ENCODE results near the gene RAI1.

Gene RAI1

DNA sequence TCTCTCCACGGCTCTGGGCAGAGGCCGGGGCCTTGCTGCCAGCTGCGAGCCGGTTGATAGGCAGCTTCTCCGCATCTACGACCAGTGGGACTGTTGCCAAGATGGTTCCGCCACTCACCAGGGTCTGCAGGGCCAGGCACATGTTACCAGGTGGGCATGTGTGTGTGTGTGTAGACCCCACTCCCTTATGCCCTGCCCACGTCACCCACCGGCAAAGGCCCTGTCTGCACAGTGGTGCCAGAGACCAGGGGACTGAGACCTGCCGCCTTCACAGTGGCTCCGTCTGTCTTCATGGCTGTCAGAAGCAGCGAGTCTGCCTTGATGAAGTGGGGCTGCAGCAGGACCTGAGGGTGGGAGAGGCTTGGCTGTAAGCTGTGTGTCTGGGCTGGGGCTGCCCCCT lies 137.9 kb downstream of the RAI1 start:
- no peak for DNase-seq

GRCh38 chr17:17819561-17819995 lies 138.3 kb downstream of the RAI1 start:
- DNase-seq, result no peak

DNA sequence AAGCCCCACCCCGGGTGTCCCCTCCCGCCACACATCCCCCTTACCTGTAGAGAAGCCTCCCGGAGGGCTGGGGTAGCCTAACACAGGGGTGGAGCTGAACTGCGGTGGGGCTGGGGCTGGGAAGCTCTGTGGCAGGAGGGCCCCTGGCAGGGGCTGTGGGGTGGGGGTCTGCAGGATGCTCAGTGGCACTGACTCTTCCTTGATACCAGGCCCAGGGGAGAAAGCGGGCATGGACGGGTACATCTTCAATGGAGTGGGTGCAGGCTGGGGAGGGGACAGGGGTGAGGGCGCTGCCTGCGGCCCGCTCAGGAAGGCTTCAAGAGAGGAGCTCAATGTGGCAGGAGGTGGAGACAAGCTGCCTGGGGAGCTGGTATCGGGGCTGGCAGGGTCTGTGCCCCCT lies 138.8 kb downstream of the RAI1 start:
- DNase-seq, result no peak

DNA sequence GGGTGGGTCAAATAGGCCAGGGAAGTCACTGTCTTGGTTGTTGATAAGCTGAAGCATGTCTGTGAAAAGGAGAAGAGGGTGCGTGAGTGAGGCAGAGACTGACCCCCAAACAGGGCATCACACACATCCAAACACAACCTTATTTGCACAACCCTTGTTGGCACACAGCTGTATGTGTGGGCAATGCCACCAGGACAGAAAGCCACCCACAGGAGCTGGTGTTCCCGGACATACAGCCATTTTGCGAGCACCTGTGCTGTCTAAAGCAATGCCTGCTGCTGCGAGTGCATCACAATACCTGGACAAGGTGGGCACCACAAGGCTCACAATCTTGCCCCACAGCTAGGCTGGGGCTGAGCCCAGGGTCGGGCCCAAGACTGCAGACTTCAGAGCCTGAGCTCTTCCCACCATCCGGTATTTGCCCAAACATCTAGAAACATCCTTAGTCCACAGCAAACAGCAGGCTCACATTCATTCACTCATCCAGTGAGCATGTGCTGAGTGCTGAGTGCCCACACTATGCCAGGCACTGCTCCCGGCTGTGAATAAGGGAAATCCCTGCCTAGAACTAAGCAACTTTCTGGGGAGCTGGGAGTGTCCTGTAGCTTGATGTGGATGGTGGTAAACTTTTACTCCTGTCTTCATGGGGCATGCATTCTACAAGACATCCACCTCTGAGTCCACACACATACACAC lies 139.4 kb downstream of the RAI1 start:
- no peak for DNase-seq

- DNase-seq, result no peak
These were observed 140.9 kb downstream of the RAI1 start for GRCh38 chr17:17822189-17822588.

- DNase-seq, result no peak
These were observed 141.4 kb downstream of the RAI1 start for GRCh38 chr17:17822616-17823015.

- DNase-seq, result peak; percentile 71
These were observed 142.3 kb downstream of the RAI1 start for GRCh38 chr17:17823433-17824118.

- DNase-seq, result no peak
These were observed 143.0 kb downstream of the RAI1 start for GRCh38 chr17:17824119-17824782.

GRCh38 chr17:17824783-17825614 lies 143.7 kb downstream of the RAI1 start:
- DNase-seq, result no peak

DNA sequence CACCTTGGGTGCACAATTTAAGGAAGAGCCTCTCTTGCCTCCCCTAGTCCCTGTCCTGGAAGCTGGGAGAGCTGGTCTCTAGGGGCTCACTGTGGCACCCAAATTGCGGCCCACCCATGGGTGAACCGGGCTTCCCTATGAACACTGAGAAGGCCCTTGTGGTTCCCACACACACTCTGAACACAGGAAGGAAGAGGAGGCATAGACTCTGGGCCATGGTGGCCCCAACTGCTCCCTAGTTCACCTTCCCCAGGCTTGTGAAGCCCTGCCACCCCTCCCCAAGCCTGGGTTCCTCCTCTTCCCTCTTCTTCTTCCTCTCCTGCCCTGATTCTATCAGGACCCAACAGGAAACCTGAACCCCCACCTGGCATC lies 145.1 kb downstream of the RAI1 start:
- DNase-seq, result no peak

- no peak for DNase-seq
These were observed 145.9 kb downstream of the RAI1 start for GRCh38 chr17:17826942-17827785.

- DNase-seq, result no peak
These were observed 146.8 kb downstream of the RAI1 start for GRCh38 chr17:17827826-17828621.

DNA sequence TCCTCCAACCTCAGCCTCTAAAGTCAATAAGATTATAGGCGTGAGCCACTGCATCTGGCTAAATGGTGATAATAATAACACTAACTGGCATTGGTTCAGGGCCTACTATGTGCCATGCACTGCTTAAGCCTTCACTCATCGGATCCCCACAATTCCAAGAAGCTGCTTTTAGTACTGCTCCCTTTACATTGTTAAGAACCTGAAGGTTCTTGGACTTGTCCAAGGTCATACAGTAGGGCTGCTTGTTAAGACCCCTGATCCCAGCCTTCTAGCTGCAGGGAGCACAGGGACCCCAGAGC lies 149.0 kb downstream of the RAI1 start:
- DNase-seq, result no peak

GRCh38 chr17:17830740-17831207 lies 149.5 kb downstream of the RAI1 start:
- DNase-seq, result no peak

DNA sequence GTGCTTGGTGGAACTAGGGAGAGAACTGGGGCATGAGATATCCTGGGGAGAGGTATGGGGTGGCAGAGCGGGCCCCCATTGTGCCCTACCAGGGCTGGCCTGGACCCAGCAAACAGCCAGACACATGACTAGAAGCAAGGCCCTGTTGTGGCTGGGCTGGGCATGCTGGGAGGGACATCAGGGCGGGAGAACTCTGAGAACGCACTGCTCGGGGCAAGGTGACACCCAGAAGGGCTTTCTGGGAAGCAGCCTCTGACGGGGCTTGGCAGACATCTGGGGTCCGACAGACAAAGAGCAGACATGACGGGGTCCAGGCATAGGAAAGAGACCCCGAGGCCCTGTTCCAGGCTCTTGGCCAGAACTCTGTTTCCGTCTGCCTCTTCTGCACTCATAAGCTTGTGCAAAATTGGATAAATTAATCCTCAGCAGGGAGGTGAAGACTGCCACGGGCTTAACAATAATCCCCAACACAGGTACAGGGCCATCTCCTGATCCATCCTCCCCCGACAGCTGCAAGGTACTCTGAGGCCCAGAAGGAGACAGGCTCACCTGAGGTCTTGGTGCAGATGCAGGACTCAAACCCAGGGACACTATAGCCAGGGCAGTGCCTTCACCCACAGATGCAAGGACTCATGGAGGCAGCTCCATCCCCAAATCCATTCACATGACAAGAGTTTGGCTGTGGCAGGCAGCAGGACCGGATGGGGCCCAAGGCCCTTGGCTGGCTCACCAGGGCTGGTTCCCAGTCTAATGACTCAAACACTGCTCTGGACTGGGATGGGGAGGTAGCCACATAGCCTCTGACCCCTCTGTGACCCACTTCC lies 150.2 kb downstream of the RAI1 start:
- DNase-seq, result no peak

DNA sequence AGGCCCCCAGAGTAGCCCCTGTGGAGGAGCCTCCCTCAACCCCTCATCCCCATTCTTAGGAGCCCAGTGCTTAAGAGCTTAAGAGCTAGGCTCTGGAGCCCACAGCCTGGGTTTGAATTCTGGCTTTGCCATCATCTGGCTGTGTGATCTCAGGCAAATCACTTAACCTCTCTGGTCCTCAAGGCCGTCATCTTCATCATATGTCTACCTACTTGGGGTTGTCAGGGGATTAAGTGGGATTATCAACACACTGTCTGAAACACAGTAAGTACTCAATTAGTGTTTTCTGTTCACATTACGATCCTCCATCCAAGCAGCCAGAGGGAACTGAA lies 150.7 kb downstream of the RAI1 start:
- no peak for DNase-seq

GRCh38 chr17:17833658-17834357 lies 152.6 kb downstream of the RAI1 start:
- no peak for DNase-seq

DNA sequence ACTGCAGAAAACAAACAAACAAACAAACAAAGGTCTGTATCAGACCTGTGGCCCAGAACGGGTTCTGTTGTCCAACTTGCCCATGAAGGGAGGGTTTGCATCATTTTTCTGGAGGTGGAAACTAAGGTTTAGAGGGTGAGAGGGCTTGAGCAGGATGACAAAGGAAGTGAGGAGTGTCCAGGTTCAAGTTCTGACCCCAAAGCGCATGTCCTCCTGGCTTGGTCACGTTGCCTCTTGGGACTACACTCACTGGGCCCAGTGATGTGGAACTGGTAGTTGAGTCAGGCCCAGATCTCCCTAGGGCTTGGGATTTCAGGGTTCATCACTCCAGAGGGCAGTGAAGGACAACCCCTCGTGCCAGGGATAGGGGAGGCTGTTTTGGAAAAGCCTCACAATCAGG lies 153.7 kb downstream of the RAI1 start:
- DNase-seq, result no peak

DNA sequence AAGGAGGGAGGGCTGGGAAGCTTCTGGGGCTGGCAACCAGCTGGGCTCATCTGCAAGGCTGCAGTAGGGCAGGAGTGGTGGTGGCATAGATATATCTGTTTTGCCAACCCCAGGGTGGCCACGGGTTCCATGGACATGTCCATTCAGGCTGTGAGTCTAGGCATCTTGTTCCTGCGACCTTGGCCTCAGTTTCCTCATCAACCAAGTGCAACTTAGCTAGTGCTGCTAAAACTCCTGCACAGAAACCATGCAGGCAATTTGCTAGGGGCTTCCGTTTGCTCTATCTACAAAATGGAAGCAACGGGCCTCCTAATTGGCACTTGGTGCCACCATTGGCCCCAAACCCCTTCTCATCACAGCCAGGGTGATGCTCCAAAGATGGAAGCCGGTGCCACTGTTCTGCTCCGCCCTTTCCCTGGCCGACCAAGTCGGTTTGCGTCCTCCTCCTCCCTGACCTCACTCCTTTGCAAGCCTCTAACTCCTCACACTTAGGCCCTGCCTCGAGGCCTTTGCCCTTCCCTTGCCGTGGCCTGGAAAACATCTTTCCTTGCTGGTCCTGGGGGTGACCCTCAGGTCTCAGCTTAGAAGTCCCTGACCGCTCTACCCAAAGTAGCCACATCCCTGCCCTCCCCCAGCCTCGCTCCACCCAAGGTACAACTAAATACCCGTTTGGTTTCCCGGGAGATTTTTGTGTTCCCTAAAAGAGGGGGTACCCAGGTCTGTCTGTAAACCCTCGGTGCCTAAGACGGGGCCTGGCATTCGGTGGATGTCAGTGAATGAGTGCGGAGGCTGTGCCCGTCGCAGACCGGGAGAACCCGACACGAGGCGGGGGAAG lies 154.4 kb downstream of the RAI1 start:
- DNase-seq, result no peak
